H1 (cell line): ENCODE results near the gene SLC9A3. TPM values are rescaled to one million over a fixed set of nuclear protein-coding genes. Genes with fewer than 3 reads are reported as not detected.

ENCODE experiments used
- ASH2L ChIP-seq: fragments of 200-600, 300-600 bp; sonication (generic); IDR thresholded peaks from one replicate; pipeline ENCODE4 v1.7.1; 2017; ENCODE audit warnings: low read length
- BCL11A ChIP-seq, 2 experiments: IDR thresholded peaks; one replicate each; pipeline ENCODE4 v1.6.1; 2011; ENCODE audit warnings: low read depth in 2 of 2, low read length in 2 of 2, mild to moderate bottlenecking in 2 of 2
- CBX5 ChIP-seq: fragments of 300-800, 300-1000 bp; sonication (generic); IDR thresholded peaks from 2 replicates; pipeline ENCODE4 v1.7.1; 2016; ENCODE audit warnings: antibody characterized with exemption, low read length, low read depth
- CREB1 ChIP-seq: IDR thresholded peaks from 2 replicates; pipeline ENCODE4 v1.6.1; 2012; ENCODE audit warnings: inconsistent platforms
- EP300 ChIP-seq, 2 experiments: IDR thresholded peaks; 1 replicate in 1 of 2; 2 replicates in 1 of 2; pipeline ENCODE4 v1.6.1; 2011 to 2012; ENCODE audit warnings: low read depth in 2 of 2, low read length in 2 of 2, mild to moderate bottlenecking in 2 of 2, borderline replicate concordance in 1 of 2, inconsistent platforms in 1 of 2, moderate library complexity in 1 of 2
- EZH2 ChIP-seq: fragments of 200-600 bp; sonication (generic); IDR thresholded peaks from 2 replicates; pipeline ENCODE4 v1.7.1; 2012; ENCODE audit warnings: low read depth, mild to moderate bottlenecking, moderate library complexity, low read length, inconsistent platforms; ENCODE audit not compliant: severe bottlenecking
- FOSL1 ChIP-seq: IDR thresholded peaks from 2 replicates; pipeline ENCODE4 v1.6.1; 2011; ENCODE audit warnings: mild to moderate bottlenecking, low read depth, low read length, moderate library complexity; ENCODE audit not compliant: insufficient read depth
- RBBP5 ChIP-seq: IDR thresholded peaks from 2 replicates; pipeline ENCODE4 v1.7.1; 2012; ENCODE audit warnings: low read depth, mild to moderate bottlenecking, inconsistent platforms, low read length, moderate library complexity, borderline replicate concordance
- RXRA ChIP-seq: IDR thresholded peaks from 2 replicates; pipeline ENCODE4 v1.6.1; 2011; ENCODE audit warnings: low read depth, mild to moderate bottlenecking, low read length, moderate library complexity; ENCODE audit not compliant: insufficient read depth
- TBP ChIP-seq: IDR thresholded peaks from 2 replicates; pipeline ENCODE4 v1.6.1; 2011; ENCODE audit warnings: low read depth, low read length, improper control_type of control experiment
- polyA plus RNA-seq, 7 experiments: library from polyadenylated mRNA; depleted of rRNA in 3 of 7; stranded (reverse) in 5 of 7; unstranded in 2 of 7; fragments of >200 nt in 5 of 7; fragments of 200-250 nt in 2 of 7; gene quantifications; 1 replicate in 5 of 7; 2 replicates in 1 of 7; 4 replicates in 1 of 7; pipeline versions ENCODE4 v1.2.1 to v1.2.3, GENCODE V29; 2011 to 2013; ENCODE audit warnings: missing spikeins in 2 of 7, mixed read lengths in 2 of 7
- total RNA-seq: library from RNA; stranded (reverse); fragmentation: NEBNext Ultra II Directional; extraction: Animal tissue kit (Norgen Biotek cat#: 25700); gene quantifications from 2 replicates; pipeline ENCODE4 v1.2.1, GENCODE V29; 2021
- TF ChIP-seq, protein P1 (sequence below): IDR thresholded peaks from 2 replicates; pipeline ENCODE4 v1.6.1; 2012; ENCODE audit warnings: inconsistent platforms
- TF ChIP-seq, protein P2 (sequence below), 3 experiments: IDR thresholded peaks; 1 replicate in 2 of 3; 2 replicates in 1 of 3; pipeline versions ENCODE4 v1.5.1 to v1.6.1; 2011; ENCODE audit warnings: low read length in 3 of 3, mild to moderate bottlenecking in 3 of 3, inconsistent platforms in 2 of 3, low read depth in 1 of 3, moderate library complexity in 1 of 3; ENCODE audit not compliant: insufficient read depth in 1 of 3; ENCODE audit errors: control extremely low read depth in 1 of 3

Gene SLC9A3
- total and polyA plus RNA-seq, 2 of the 8 experiments (the other 6 are each of a cell fraction or from before 2014, with no cell fraction given), result 0.95 to 1.0 TPM

DNA sequence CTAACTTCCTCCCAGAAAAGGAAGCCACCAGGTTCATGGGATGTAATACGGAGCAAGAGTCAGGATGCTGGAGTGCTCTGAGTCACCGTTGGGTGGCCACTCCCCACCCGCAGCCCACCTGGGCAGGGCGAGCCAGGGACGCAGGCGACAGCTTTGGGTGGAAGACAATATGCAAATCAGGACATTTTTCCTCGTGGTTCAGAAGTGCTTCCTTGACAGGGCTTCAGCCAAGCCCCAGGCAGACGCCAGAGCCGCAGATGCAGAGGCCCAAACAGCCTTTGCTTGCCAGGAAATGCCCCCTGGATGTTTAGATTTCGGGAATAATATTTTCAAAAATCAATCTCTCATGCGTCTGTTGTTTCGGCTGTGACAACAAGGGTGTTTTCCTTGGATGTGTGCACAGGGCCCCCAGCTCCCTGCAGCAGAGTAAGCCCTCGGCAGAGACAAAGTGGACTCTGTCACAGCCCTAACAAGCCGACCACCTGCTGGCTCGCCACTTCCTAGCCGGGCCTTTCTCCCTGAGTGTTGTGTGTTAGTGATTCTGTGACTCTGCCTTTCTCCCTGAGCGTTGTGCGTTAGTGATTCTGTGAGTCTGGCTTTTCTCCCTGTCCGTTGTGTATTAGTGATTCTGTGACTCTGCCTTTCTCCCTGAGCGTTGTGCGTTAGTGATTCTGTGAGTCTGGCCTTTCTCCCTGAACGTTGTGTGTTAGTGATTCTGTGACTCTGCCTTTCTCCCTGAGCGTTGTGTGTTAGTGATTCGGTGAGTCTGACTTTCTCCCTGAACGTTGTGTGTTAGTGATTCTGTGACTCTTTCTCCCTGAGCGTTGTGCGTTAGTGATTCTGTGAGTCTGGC, 11.8 kb upstream of the SLC9A3 start (continued):
- TF ChIP-seq EZH2, result no peak
- TF ChIP-seq, protein P1, sequence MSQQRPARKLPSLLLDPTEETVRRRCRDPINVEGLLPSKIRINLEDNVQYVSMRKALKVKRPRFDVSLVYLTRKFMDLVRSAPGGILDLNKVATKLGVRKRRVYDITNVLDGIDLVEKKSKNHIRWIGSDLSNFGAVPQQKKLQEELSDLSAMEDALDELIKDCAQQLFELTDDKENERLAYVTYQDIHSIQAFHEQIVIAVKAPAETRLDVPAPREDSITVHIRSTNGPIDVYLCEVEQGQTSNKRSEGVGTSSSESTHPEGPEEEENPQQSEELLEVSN, result no peak
- no peak for TF ChIP-seq ASH2L
- no peak for TF ChIP-seq BCL11A (IDR thresholded peaks at IDR 0.05; ENCODE audit: low read depth in 2 of 2, low read length in 2 of 2)
- TF ChIP-seq FOSL1, result no peak
- TF ChIP-seq EP300 (IDR thresholded peaks at IDR 0.05; ENCODE audit: borderline replicate concordance in 1 of 2, low read depth in 2 of 2, low read length in 2 of 2), result no peak
- no peak for TF ChIP-seq RXRA
- TF ChIP-seq, protein P2, sequence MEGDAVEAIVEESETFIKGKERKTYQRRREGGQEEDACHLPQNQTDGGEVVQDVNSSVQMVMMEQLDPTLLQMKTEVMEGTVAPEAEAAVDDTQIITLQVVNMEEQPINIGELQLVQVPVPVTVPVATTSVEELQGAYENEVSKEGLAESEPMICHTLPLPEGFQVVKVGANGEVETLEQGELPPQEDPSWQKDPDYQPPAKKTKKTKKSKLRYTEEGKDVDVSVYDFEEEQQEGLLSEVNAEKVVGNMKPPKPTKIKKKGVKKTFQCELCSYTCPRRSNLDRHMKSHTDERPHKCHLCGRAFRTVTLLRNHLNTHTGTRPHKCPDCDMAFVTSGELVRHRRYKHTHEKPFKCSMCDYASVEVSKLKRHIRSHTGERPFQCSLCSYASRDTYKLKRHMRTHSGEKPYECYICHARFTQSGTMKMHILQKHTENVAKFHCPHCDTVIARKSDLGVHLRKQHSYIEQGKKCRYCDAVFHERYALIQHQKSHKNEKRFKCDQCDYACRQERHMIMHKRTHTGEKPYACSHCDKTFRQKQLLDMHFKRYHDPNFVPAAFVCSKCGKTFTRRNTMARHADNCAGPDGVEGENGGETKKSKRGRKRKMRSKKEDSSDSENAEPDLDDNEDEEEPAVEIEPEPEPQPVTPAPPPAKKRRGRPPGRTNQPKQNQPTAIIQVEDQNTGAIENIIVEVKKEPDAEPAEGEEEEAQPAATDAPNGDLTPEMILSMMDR (IDR thresholded peaks at IDR 0.05; ENCODE audit: control extremely low read depth in 1 of 3, insufficient read depth in 1 of 3, low read depth in 1 of 3, low read length in 3 of 3), result no peak
- no peak for TF ChIP-seq CBX5
- TF ChIP-seq CREB1, result no peak
- no peak for TF ChIP-seq TBP
- TF ChIP-seq RBBP5, result no peak
